Transverse colon (tissue), 4 donors: ENCODE results near the gene SLC6A13.

Experiments used
- POLR2AphosphoS5 ChIP-seq, 3 donors: sonication (generic); formaldehyde crosslinking; IDR thresholded peaks; one replicate each; pipeline ENCODE4 v1.6.1; 2016; ENCODE audit warnings: antibody characterized with exemption in 3 of 3
- TF ChIP-seq, protein P1 (sequence below), 5 experiments: fragments of 200-600 bp in 3 of 5; fragments of 450-650 bp in 2 of 5; sonication (generic) in 3 of 5; IDR thresholded peaks; 1 replicate in 2 of 5; 2 replicates in 3 of 5; pipeline ENCODE4 v1.5.1; 2016 to 2017; ENCODE audit warnings: antibody characterized with exemption in 5 of 5, inconsistent platforms in 3 of 5, mild to moderate bottlenecking in 2 of 5, moderate library complexity in 1 of 5

DNA sequence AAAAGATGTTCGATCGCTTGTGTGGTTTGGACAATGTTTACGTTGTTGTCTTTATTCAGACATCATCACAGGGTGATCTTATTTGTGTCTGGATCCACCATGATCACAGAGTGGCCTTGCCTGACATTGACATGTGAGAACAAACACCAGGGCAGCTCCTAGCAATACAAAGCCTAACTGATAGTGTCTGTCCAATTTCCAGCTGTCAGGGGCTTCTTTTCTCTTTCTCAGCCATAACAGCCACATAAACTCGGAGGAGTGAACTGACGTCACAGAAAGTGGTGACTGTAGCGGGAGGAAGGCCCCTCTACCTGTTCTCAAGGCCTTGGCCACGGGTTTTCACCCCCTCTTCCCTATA lies 5.8 kb upstream of the SLC6A13 start:
- TF ChIP-seq, protein P1, sequence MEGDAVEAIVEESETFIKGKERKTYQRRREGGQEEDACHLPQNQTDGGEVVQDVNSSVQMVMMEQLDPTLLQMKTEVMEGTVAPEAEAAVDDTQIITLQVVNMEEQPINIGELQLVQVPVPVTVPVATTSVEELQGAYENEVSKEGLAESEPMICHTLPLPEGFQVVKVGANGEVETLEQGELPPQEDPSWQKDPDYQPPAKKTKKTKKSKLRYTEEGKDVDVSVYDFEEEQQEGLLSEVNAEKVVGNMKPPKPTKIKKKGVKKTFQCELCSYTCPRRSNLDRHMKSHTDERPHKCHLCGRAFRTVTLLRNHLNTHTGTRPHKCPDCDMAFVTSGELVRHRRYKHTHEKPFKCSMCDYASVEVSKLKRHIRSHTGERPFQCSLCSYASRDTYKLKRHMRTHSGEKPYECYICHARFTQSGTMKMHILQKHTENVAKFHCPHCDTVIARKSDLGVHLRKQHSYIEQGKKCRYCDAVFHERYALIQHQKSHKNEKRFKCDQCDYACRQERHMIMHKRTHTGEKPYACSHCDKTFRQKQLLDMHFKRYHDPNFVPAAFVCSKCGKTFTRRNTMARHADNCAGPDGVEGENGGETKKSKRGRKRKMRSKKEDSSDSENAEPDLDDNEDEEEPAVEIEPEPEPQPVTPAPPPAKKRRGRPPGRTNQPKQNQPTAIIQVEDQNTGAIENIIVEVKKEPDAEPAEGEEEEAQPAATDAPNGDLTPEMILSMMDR (IDR thresholded peaks at IDR 0.05): no peak
- no peak for TF ChIP-seq POLR2AphosphoS5 (IDR thresholded peaks at IDR 0.05)
